ENCODE measurements around the gene EXOC4.

DNA sequence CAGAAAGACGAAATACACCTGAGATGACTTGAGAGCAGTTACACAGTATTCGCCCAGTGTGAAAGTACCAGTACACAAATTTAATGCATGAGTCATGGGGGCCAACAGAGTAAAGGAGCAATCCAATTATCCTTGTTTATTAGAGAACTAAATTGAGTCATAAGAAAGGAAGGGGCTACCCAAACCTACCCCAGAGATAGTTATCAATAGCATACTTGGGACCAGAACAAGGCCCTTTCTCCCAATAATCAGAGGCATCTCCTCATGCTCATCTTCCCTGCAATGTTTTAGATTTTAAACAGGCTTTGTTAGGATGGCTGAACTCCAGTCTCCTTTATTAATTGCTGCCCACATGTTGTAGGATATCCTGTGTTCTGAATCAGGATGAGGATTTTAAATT, 634.6 kb downstream of the EXOC4 start:
- TF ChIP-seq EZH2 (IDR thresholded peaks at IDR 0.05; ENCODE audit: low read length, missing control alignments) = no peak
- TF ChIP-seq, protein P1, sequence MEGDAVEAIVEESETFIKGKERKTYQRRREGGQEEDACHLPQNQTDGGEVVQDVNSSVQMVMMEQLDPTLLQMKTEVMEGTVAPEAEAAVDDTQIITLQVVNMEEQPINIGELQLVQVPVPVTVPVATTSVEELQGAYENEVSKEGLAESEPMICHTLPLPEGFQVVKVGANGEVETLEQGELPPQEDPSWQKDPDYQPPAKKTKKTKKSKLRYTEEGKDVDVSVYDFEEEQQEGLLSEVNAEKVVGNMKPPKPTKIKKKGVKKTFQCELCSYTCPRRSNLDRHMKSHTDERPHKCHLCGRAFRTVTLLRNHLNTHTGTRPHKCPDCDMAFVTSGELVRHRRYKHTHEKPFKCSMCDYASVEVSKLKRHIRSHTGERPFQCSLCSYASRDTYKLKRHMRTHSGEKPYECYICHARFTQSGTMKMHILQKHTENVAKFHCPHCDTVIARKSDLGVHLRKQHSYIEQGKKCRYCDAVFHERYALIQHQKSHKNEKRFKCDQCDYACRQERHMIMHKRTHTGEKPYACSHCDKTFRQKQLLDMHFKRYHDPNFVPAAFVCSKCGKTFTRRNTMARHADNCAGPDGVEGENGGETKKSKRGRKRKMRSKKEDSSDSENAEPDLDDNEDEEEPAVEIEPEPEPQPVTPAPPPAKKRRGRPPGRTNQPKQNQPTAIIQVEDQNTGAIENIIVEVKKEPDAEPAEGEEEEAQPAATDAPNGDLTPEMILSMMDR (conservative IDR thresholded peaks at IDR 0.05 in 1 of 2, IDR thresholded peaks at IDR 0.05 in 1 of 2; ENCODE audit: low read depth in 1 of 2, low read length in 2 of 2) = no peak

Data from fibroblast of lung (primary cell).